ENCODE measurements around the gene CTDNEP1.

DNA sequence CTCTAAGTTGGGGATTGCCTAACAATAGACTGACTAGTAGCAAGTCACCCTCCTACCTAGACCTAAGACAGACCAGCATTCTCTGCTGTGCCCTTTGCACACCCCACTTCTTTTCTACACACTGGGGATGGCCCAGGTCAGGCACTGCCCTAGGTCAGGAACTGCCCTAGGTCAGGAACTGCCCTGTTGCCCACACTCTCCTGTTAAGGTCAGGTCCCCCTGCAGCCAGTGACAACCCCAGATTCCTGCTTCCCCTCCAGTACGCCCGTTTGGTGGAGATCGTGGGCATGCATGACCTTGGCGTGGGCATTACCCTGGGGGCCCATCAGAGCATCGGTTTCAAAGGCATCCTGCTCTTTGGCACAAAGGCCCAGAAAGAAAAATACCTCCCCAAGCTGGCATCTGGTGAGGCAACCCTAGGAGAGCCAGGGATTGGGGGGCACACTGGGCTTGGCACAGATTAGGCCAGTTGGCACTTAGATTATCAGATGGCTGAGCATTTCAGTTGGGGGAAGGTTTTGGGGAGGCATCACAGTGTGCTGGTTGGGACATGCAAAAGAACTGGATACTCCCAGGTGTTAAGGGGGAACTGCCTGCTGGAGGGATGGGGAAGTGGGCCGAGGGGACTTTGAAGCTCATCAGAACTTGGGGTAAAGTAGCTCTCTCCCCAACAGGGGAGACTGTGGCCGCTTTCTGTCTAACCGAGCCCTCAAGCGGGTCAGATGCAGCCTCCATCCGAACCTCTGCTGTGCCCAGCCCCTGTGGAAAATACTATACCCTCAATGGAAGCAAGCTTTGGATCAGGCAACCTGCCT, 30.0 kb downstream of the CTDNEP1 start:
- no peak for TF ChIP-seq POLR2A (IDR thresholded peaks at IDR 0.05)
- TF ChIP-seq, protein P1, sequence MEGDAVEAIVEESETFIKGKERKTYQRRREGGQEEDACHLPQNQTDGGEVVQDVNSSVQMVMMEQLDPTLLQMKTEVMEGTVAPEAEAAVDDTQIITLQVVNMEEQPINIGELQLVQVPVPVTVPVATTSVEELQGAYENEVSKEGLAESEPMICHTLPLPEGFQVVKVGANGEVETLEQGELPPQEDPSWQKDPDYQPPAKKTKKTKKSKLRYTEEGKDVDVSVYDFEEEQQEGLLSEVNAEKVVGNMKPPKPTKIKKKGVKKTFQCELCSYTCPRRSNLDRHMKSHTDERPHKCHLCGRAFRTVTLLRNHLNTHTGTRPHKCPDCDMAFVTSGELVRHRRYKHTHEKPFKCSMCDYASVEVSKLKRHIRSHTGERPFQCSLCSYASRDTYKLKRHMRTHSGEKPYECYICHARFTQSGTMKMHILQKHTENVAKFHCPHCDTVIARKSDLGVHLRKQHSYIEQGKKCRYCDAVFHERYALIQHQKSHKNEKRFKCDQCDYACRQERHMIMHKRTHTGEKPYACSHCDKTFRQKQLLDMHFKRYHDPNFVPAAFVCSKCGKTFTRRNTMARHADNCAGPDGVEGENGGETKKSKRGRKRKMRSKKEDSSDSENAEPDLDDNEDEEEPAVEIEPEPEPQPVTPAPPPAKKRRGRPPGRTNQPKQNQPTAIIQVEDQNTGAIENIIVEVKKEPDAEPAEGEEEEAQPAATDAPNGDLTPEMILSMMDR (IDR thresholded peaks at IDR 0.05), result no peak
